Suprapubic skin (tissue), 4 donors: ENCODE results near the gene IYD.

Experiments
- CTCF ChIP-seq, 2 donors: fragments of 200-600 bp in 1 of 2; fragments of 450-650 bp in 1 of 2; sonication (generic) in 1 of 2; IDR thresholded peaks; one replicate each; pipeline ENCODE4 v1.5.1; 2016 to 2019; ENCODE audit warnings: antibody characterized with exemption in 2 of 2, mild to moderate bottlenecking in 1 of 2, moderate library complexity in 1 of 2
- EP300 ChIP-seq: sonication (generic); formaldehyde crosslinking; IDR thresholded peaks from one replicate; pipeline ENCODE4 v1.6.1; 2017; ENCODE audit warnings: antibody characterized with exemption
- POLR2AphosphoS5 ChIP-seq, 3 donors: sonication (generic); formaldehyde crosslinking; IDR thresholded peaks; one replicate each; pipeline ENCODE4 v1.6.1; 2017; ENCODE audit warnings: antibody characterized with exemption in 3 of 3

GRCh38 chr6:150417899-150418826 lies 49.4 kb downstream of the IYD start:
- TF ChIP-seq POLR2AphosphoS5 (IDR thresholded peaks at IDR 0.05) = no peak
- TF ChIP-seq CTCF (IDR thresholded peaks at IDR 0.05) = peak; percentile 68
- TF ChIP-seq EP300 = no peak
